Measurements from ENCODE around the gene PDS5A.
"Not testable (repeated sequence)": the region's sequence is repeated elsewhere in the genome, so short reads cannot be mapped to it uniquely, and the experiment has no call there.

Gene PDS5A

DNA sequence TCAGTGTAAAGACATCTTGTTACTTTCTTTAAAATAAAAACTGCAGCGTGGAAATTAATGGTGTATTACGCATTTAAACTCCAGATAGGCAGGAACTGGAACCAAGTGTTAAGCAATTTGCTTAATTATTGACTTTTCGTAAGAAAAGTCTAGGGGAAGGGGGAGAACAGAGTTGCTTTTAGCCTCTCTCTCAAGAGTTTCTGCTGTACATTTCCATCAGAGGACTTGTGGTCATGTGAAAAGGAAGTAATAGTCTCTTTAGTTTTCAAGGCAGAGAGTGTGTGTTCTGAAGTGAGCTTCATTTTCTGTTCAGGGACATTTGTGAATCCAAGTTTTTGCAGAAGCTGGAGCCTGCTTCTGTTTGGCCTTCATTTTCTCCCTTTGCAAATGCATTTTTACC is 152.6 kb downstream of the PDS5A start:
- DNase-seq (ENCODE audit: low read depth), result no peak

DNA sequence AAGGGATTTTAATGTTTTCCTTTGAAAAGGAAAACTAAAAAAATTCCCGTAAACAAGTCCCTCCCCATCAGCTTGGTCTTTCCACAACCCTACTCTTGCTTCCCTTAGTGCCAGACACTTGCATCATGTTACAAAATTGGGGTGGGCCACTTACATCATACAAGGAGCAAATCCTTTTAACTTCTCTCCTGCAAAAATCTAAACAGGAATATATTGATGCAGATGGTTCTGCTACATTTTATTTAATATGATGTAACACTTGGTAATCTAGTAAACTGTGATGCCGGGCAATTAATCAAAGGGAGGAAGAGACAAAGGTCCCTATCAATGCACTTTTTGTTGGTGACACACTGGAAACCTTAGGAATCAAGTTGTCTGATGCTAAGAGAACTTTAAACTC is 154.5 kb downstream of the PDS5A start:
- DNase-seq (ENCODE audit: low read depth), result no peak

DNA sequence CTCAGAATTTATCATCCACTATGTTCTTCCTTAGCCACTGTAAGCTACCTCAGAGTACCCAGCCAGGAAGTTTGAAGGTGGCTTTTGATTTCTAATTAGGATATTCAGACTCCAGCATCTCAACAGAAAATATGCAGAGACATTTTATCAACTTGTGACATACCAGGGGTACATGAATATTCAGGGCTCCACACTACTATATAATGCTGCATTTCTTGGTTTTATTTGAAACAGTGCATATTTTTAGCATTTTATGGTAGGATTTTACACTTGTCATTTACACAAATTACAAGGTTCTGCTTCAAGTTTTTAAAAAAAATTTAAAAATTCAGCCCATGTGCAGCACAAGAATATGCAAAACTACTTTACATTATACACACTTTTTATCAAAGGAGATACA is 155.0 kb downstream of the PDS5A start:
- no peak for DNase-seq (ENCODE audit: low read depth)

DNA sequence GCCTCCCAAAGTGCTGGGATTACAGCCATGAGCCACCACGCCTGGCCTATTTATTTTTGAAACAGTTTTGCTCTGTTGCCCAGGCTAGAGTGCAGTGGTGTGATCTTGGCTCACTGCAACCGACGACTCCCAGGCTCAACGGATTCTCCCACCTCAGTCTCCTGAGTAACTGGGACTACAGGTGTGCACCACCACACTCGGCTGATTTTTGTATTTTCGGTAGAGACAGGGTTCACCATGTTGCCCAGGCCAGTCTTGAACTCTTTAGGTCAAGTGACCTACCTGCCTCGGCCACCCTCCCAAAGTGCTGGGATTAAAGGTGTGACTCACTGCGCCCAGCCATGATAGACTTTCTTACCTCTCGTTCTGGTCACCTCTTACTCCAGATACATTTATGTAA is 155.8 kb downstream of the PDS5A start:
- no peak for DNase-seq (ENCODE audit: low read depth)

DNA sequence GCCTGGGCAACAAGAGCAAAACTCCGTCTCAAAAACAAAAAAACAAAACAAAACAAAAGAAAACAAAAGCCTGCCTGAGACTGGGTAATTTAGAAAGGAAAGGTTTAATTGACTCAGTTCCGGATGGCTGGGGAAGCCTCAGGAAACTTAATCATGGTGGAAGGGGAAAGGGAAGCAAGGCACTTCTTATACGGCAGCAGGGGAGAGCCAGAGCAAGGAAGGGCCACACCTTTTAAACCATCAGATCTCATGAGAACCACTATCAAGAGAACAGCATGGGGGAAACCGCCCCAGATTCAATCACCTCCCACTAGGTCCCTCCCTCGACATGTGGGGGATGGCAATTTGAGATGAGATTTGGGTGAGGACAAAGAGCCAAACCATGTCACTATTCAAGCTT is 157.5 kb downstream of the PDS5A start:
- no peak for DNase-seq (ENCODE audit: low read depth)

DNA sequence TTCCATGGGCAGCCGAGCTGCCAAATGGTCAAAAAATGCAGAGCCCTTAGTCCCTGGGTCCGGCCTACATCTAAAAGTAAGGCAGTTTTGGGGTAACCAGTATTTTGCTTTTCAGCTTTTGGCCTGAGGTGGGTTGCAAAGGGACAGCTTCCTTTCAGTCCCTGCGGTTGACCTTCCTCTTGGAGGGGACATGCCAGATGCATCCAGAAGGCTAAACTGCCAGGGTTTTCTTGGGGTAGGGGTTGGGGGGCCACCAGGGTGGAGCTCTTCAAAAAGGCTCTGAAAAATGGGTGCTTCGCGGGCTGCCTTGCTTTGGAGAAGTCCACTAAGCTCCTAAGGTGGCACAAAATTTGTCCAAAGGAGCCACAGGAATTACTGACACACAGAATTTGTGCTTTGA is 159.1 kb downstream of the PDS5A start:
- no peak for DNase-seq (ENCODE audit: low read depth)

DNA sequence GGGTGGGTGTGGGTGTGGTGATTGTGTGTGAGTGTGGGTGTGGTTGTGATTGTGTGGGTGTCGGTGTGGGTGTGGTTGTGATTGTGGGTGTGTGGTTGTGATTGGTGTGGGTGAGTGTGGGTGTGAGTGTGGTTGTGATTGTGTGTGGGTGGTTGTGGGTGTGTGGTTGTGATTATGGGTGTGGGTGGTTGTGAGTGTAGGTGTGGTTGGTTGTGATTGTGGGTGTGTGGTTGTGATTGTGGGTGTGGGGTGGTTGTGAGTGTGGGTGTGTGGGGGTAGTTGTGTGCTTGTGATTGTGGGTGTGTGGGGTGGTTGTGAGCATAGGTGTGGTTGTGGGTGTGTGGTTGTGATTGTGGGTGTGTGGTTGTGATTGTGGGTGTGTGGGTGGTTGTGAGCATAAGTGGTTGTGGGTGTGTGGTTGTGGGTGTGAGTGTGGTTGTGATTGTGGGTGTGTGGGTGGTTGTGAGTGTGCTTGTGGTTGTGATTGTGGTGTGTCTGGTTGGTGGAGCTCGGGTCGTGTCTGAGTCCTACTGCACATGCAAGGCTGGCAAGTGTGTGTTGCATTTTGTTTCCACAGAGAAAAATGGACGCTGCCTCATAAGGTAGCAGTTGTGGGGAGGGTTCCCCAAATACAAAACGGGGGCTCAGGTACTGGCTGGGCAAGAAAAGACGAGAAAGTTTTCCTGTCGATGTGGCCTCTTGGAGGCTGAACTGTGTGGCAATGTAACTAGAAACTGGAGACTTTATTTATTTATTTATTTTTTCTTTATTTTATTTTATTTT is 163.1 kb downstream of the PDS5A start:
- no peak for DNase-seq (ENCODE audit: low read depth)

DNA sequence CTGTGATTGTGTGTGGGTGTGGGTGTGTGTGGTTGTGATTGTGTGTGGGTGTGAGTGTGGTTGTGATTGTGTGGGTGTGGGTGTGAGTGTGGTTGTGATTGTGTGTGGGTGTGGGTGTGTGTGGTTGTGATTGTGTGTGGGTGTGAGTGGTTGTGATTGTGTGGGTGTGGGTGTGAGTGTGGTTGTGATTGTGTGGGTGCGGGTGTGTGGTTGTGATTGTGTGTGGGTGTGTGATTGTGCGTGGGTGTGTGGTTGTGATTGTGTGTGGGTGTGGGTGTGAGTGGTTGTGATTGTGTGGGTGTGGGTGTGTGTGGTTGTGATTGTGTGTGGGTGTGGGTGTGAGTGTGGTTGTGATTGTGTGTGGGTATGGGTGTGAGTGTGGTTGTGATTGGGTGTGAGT is 163.9 kb downstream of the PDS5A start:
- DNase-seq (ENCODE audit: low read depth), result not testable (repeated sequence)

DNA sequence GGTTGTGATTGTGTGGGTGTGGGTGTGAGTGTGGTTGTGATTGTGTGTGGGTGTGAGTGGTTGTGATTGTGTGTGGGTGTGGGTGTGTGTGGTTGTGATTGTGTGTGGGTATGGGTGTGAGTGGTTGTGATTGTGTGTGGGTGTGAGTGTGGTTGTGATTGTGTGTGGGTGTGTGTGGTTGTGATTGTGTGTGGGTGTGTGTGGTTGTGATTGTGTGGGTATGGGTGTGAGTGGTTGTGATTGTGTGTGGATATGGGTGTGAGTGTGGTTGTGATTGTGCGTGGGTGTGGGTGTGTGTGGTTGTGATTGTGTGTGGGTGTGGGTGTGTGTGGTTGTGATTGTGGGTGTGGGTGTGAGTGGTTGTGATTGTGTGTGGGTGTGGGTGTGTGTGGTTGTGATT is 164.7 kb downstream of the PDS5A start:
- not testable (repeated sequence) for DNase-seq (ENCODE audit: low read depth)

DNA sequence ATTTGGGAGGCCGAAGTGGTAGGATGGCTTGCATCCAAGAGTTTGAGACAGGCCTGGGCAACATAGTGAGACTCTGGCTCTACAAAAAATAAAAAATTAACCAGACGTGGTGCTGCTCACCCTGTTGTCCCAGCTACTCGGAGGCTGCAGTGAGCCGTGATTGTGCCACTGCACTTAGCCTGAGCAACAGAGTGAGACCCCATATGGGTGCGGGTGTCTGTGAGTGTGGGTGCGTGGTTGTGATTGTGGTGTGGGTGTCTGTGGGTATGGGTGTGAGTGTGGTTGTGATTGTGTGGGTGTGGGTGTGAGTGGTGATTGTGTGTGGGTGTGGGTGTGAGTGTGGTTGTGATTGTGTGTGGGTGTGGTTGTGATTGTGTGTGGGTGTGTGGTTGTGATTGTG is 165.2 kb downstream of the PDS5A start:
- DNase-seq (ENCODE audit: low read depth), result no peak

DNA sequence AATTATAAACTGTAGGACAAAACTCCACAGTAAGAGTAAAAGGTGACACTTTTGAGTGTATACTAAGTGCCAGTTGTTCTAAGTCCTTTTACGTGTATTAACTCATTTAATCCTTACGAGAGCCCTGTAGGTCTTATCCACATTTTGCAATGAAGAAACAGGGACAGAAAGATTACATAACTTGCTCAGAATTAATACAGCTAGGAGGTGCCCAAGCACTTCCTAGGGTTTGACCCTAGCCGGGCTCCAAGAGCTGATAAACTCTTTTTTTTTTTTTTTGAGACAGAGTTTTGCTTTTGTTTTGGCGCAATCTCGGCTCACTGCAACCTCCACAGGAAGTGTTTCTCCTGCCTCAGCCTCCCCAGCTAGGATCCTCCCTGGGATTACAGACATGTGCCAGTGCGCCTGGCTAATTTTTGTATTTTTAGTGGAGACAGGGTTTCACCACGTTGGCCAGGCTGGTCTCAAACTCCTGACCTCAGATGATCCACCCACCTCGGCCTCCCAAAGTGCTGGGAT is 169.4 kb downstream of the PDS5A start:
- DNase-seq (ENCODE audit: low read depth), result no peak

DNA sequence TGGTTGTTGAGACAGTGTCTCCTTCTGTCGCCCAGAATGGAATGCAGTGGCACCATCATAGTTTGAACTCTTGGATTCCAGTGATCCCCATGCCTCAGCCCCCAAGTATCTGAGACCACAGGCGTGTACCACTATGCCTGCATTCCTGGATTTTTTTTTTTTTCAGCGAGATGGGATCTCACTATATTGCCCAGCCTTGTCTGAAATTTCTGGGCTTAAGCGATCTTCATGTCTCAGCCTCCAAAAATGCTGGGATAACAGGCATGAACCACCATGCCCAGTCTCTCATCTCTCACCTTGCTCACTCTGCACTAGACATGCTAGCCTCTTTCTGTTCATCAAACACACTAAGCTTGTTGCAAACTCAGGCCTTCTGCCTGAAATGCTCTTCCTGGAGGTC is 175.7 kb downstream of the PDS5A start:
- DNase-seq (ENCODE audit: low read depth), result no peak

DNA sequence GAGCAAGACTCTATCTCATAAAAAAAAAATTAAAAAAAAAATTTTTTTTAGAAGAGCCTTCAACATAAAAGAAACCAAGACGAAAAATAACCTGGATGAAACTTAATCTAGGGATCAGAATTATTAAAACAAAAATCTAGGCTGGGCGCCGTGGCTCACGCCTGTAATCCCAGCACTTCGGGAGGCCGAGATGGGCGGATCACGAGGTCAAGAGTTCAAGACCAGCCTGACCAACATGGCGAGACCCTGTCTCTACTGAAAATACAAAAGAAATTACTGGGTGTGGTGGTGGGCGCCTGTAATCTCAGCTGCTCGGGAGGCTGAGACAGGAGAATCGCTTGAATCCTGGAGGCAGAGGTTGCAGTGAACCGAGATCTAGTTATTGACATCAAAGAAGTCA is 184.7 kb downstream of the PDS5A start:
- DNase-seq (ENCODE audit: low read depth), result not testable (repeated sequence)

DNA sequence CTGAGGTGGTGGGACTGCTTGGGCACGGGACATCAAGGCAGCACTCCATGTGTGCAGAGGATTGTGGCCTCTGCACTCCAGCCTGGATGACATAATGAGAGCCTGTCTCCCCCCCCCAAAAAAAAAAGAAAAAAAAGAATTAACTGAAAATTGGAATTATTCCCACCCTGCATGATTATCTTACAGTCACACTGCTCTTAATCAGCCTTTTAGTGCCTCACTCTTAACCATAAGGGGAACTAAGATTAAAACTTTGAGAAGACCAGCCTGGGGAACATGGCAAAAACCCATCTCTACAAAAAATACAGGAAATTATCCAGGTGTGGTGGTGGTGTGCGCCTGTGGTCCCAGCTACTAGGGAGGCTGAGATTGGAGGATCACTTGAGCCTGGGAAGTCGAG is 185.2 kb downstream of the PDS5A start:
- no peak for DNase-seq (ENCODE audit: low read depth)

DNA sequence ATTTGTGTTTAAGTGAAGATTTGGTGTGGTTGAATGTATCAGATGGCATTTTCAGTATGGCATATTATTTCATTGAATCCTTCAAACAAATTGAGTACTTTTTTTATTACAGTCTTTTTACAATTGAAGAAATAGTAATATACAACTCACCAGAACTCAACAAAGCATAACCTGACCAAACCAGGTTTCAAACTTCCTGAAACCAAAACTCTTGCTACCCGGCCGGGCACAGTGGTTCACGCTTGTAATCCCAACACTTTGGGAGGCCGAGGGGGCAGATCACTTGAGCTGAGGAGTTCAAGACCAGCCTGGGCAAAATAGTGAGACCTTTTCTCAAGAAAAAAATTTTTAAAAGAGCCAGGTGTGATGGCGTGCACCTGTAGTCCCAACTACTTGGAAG is 185.6 kb downstream of the PDS5A start:
- DNase-seq (ENCODE audit: low read depth), result no peak

DNA sequence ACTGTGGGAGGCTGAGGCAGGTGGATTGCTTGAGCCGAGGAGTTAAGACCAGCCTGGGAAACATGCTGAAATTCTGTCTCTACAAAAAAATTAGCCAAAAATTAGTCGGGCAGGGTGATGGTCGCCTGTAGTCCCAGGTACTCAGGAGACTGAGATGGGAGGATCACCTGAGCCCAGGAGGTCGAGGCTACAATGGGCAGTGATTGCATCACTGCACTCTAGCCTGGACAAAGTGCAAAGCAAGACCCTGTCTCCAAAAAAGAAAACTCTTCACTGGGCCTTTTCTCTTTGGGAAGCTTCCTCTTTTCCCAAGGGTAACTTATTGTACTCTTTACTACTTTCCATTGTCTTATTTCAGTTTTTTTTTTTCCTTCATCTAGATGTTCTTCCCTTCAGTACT is 190.9 kb downstream of the PDS5A start:
- DNase-seq (ENCODE audit: low read depth), result no peak

DNA sequence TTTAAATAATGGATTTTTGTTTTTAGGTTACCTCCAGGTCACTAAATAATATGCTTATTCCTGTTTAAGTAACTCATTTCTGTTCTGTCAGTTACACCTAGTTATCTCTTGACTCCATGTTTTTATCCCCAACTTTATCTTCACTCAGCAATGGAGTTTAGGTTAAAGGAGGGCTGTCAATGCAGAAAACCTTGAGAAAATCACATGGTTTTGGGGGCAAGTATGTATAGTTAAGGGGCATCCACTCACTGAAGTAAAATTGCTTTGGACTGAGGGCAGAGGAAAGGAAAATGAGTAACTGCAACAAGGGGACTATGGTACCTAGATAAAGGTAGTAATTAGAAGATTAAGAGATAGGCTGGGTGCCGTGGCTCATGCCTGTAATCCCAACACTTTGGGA is 192.6 kb downstream of the PDS5A start:
- no peak for DNase-seq (ENCODE audit: low read depth)

DNA sequence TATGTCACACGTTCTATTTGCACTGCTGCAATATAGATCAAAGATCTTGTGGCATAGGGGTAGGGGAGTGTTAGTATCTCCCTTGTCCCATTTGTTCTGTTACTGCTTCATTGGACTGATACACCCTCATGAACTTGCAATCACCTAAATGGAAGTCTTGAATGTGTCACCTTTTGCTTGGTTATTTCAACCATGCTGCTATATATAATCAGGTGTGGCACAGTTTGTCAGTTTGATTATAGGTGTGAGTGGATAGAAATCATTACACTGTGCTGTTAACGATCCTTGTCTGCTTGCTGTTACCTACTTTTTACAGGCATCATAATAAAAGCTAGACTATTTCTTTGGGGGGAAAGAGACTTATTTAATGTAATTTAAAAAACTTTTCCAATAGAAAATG is 195.7 kb downstream of the PDS5A start:
- DNase-seq (ENCODE audit: low read depth), result not testable (repeated sequence)
